ENCODE measurements around the gene LGALS3. TPM values are rescaled to one million over a fixed set of nuclear protein-coding genes. Genes with fewer than 3 reads are reported as not detected.
A peak's percentile ranks its signal among the peaks of the same experiment; 100 is the strongest.

Gene LGALS3
- total RNA-seq, 1 experiment from 2014 or later: 122 TPM

DNA sequence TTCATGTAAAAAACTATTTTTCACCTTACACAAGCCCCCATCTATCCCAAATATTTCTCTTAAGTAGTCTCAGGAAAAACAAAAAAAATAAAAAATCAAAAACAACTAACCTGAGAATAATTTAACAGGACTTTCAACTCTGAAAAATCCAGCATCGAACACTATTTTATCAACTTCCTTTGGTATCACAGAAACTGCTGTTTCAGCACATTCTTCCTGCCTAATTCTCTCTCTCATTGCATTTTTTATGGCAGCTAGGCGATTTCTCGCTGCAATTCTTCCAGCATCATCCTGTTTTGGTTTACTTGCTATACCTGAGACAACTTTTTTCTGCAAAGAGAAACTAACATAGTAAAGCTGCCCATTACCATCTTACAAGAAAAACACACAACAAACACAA, 29.4 kb downstream of the LGALS3 start:
- TF ChIP-seq EZH2 (IDR thresholded peaks at IDR 0.05; ENCODE audit: low read depth): no peak
- TF ChIP-seq, protein P1, sequence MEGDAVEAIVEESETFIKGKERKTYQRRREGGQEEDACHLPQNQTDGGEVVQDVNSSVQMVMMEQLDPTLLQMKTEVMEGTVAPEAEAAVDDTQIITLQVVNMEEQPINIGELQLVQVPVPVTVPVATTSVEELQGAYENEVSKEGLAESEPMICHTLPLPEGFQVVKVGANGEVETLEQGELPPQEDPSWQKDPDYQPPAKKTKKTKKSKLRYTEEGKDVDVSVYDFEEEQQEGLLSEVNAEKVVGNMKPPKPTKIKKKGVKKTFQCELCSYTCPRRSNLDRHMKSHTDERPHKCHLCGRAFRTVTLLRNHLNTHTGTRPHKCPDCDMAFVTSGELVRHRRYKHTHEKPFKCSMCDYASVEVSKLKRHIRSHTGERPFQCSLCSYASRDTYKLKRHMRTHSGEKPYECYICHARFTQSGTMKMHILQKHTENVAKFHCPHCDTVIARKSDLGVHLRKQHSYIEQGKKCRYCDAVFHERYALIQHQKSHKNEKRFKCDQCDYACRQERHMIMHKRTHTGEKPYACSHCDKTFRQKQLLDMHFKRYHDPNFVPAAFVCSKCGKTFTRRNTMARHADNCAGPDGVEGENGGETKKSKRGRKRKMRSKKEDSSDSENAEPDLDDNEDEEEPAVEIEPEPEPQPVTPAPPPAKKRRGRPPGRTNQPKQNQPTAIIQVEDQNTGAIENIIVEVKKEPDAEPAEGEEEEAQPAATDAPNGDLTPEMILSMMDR (conservative IDR thresholded peaks at IDR 0.05): no peak
- Histone ChIP-seq H3K27me3 (ENCODE audit: insufficient read depth, low read depth) (no peaks in the 10 kb centered on the region), H3K36me3 (ENCODE audit: low read depth) (no peaks in the 10 kb centered on the region), H2AFZ (no peak overlapping the region), H3K4me3 (no peak overlapping the region), H3K27ac (no peak overlapping the region), H3K9me2 (ENCODE audit: insufficient read depth) (no peaks in the 10 kb centered on the region), H3K9me3 (ENCODE audit: insufficient read depth, low read depth) (no peaks in the 10 kb centered on the region), H4K20me1 (ENCODE audit: insufficient read depth) (no peaks in the 10 kb centered on the region), H3K4me1 (replicated peaks; ENCODE audit: insufficient read depth) (no peaks in the 10 kb centered on the region), H3K79me2 (ENCODE audit: low read depth) (no peaks in the 10 kb centered on the region), H3F3A (ENCODE audit: insufficient read depth, low read depth) (peaks cover 4% of the 10 kb centered on the region; the same call in 1 of the 2 replicates), H3K4me2 (no peak overlapping the region)
- no peak for DNase-seq
- intact Hi-C loops (cut with micrococcal nuclease; ENCODE audit: unreplicated experiment): no loop called here
- CTCF ChIA-PET: interaction anchor here (0.5 kb wide), 1 partner anchor 86 kb away, joined by 3 read pairs; no protein-coding TSS in a partner anchor
- POLR2A ChIA-PET (ENCODE audit: unreplicated experiment): interaction anchor here (0.7 kb wide), 1 partner anchor 107 kb away, joined by 3 read pairs; the partner anchor contains the start of gene MAPK1IP1L
- BruUV-seq (replicated peaks): no TSS peak

DNA sequence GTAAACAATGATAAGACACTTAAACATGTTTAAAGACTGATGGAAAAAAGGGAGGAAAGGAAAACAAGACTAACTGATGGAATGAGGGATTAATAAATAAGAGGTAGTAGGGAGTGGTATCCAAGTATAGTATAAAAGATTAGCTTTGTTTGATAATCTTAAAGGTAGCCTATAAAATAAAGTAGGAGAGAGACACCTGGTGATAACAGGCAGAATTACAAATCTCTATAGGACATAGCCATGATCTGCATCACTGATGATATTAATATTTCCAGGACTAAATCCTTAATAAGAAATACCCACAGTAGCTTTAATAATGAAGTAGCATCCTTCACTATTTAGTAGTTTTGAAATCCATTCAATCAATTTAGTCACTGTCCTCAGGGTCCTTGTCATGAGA, 31.9 kb downstream of the LGALS3 start:
- no TSS peak for BruUV-seq (replicated peaks)
- peaks cover 8% of the 10 kb centered on the region; the same call in 1 of the 2 replicates for H3K36me3 ChIP-seq (ENCODE audit: low read depth)
- H3K79me2 ChIP-seq (ENCODE audit: low read depth): no peaks in the 10 kb centered on the region

DNA sequence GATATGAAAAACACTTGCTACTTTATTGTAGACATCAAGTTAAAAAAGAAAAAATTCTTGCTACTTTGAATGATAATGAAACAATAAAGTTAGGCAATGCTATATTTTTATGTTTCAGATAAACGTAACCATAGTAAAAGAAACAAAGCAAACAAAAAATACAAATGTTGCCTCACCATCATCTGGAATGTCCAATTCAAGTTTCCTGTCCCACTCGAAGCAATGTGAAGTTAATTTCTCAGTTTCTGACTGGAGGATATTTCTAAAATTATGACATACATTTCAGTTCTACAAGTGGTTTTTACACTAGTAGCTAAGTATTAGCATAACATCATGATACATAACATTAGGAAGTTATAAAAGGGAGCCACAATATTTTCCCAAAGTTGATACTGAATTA, 41.5 kb downstream of the LGALS3 start:
- H3K79me2 ChIP-seq (ENCODE audit: low read depth): no peaks in the 10 kb centered on the region
- H3K9me2 ChIP-seq (ENCODE audit: insufficient read depth): no peaks in the 10 kb centered on the region
- no peaks in the 10 kb centered on the region for H3K9me3 ChIP-seq (ENCODE audit: insufficient read depth, low read depth)
- DNase-seq: no peak
- no TSS peak for BruUV-seq (replicated peaks)
- no peak overlapping the region for H3K4me2 ChIP-seq
- ChIA-PET CTCF (no interaction called here), POLR2A (ENCODE audit: unreplicated experiment) (no interaction called here)
- no peak for TF ChIP-seq EZH2 (IDR thresholded peaks at IDR 0.05; ENCODE audit: low read depth)
- no peaks in the 10 kb centered on the region for H3K4me1 ChIP-seq (replicated peaks; ENCODE audit: insufficient read depth)
- H3K27ac ChIP-seq: no peak overlapping the region
- peaks cover 30% of the 10 kb centered on the region for H3K36me3 ChIP-seq (ENCODE audit: low read depth)
- no peaks in the 10 kb centered on the region for H3K27me3 ChIP-seq (ENCODE audit: insufficient read depth, low read depth)
- no peaks in the 10 kb centered on the region for H3F3A ChIP-seq (ENCODE audit: insufficient read depth, low read depth)
- H2AFZ ChIP-seq: no peak overlapping the region
- H4K20me1 ChIP-seq (ENCODE audit: insufficient read depth): no peaks in the 10 kb centered on the region
- intact Hi-C loops (cut with micrococcal nuclease; ENCODE audit: unreplicated experiment): no loop called here
- H3K4me3 ChIP-seq: no peak overlapping the region

More for the DNA sequence above, 31.9 kb downstream of the LGALS3 start:
- Histone ChIP-seq H3K27ac (no peak overlapping the region), H4K20me1 (ENCODE audit: insufficient read depth) (no peaks in the 10 kb centered on the region), H3K9me2 (ENCODE audit: insufficient read depth) (no peaks in the 10 kb centered on the region), H3K9me3 (ENCODE audit: insufficient read depth, low read depth) (no peaks in the 10 kb centered on the region), H2AFZ (no peak overlapping the region), H3K4me3 (no peak overlapping the region), H3K4me2 (no peak overlapping the region), H3K27me3 (ENCODE audit: insufficient read depth, low read depth) (no peaks in the 10 kb centered on the region), H3K4me1 (replicated peaks; ENCODE audit: insufficient read depth) (no peaks in the 10 kb centered on the region), H3F3A (ENCODE audit: insufficient read depth, low read depth) (peaks cover 4% of the 10 kb centered on the region; the same call in 1 of the 2 replicates)
- intact Hi-C loops (cut with micrococcal nuclease; ENCODE audit: unreplicated experiment): loop anchor here (1.0 kb wide), 1 partner anchor 72 kb away; no protein-coding TSS in a partner anchor
- no peak for DNase-seq
- ChIA-PET CTCF (interaction anchor here (0.6 to 0.9 kb wide), 2 partner anchors 69 to 268 kb away, joined by 3 to 5 read pairs; no protein-coding TSS in a partner anchor), POLR2A (ENCODE audit: unreplicated experiment) (interaction anchor here (0.6 to 0.8 kb wide), 5 partner anchors 71 to 721 kb away, joined by 3 to 31 read pairs (median 7); no protein-coding TSS in a partner anchor)
- no peak for TF ChIP-seq EZH2 (IDR thresholded peaks at IDR 0.05; ENCODE audit: low read depth)
- TF ChIP-seq, protein P1 (conservative IDR thresholded peaks at IDR 0.05): peak; percentile 74

DNA sequence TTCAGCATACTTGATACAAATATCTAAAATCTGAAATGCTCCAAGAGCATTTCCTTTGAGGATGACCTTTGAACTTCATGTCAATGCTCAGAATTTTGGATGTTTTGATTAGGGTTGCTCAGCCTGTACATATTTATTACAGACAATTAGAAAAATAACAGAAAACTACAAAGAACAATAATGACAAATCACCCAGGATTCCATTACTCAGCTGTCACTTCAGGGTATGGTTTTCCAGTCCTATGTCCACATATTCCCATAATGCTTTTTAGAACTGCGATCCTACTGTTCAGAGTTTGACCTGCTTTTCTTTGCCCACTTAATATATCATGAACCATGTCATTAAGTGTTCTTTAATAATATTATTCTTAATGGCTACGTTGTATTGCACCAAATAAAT, 51.0 kb downstream of the LGALS3 start:
- H3K4me2 ChIP-seq: no peak overlapping the region
- peaks cover 19% of the 10 kb centered on the region for H3K36me3 ChIP-seq (ENCODE audit: low read depth)
- no peak overlapping the region for H2AFZ ChIP-seq
- CTCF ChIA-PET: no interaction called here
- POLR2A ChIA-PET (ENCODE audit: unreplicated experiment): no interaction called here
- no peak overlapping the region for H3K4me3 ChIP-seq
- no peaks in the 10 kb centered on the region for H3K79me2 ChIP-seq (ENCODE audit: low read depth)
- no peaks in the 10 kb centered on the region for H3K9me3 ChIP-seq (ENCODE audit: insufficient read depth, low read depth)
- no peak overlapping the region for H3K27ac ChIP-seq
- H3K4me1 ChIP-seq (replicated peaks; ENCODE audit: insufficient read depth): no peaks in the 10 kb centered on the region
- H3K27me3 ChIP-seq (ENCODE audit: insufficient read depth, low read depth): no peaks in the 10 kb centered on the region
- no peak for TF ChIP-seq EZH2 (IDR thresholded peaks at IDR 0.05; ENCODE audit: low read depth)
- TF ChIP-seq, protein P1 (conservative IDR thresholded peaks at IDR 0.05): no peak
- intact Hi-C loops (cut with micrococcal nuclease; ENCODE audit: unreplicated experiment): no loop called here
- H3K9me2 ChIP-seq (ENCODE audit: insufficient read depth): no peaks in the 10 kb centered on the region
- DNase-seq: no peak
- no TSS peak for BruUV-seq (replicated peaks)
- no peaks in the 10 kb centered on the region for H3F3A ChIP-seq (ENCODE audit: insufficient read depth, low read depth)
- no peaks in the 10 kb centered on the region; the same call in 1 of the 2 replicates for H4K20me1 ChIP-seq (ENCODE audit: insufficient read depth)
